Liver (tissue), 9 donors: Measurements from ENCODE around the gene PPP1R14D. TPM values are rescaled to one million over a fixed set of nuclear protein-coding genes. Genes with fewer than 3 reads are reported as not detected.

Experiments used
- DNase-seq: peaks from one replicate; pipeline ENCODE4 v3.0.0-alpha.2; 2017; ENCODE audit warnings: low spot score
- H3K27ac ChIP-seq, 2 donors: one replicate each; pipeline ENCODE4 v1.7.0; 2013; ENCODE audit warnings: inconsistent platforms in 2 of 2, low read length in 2 of 2, control low read depth in 1 of 2, low read depth in 1 of 2, mild to moderate bottlenecking in 1 of 2
- H3K27me3 ChIP-seq, 4 donors: one replicate each; pipeline versions ENCODE4 v1.6.1 to v1.7.0; 2013; ENCODE audit warnings: low read length in 3 of 4, inconsistent platforms in 1 of 4, mild to moderate bottlenecking in 1 of 4, moderate library complexity in 1 of 4; ENCODE audit not compliant: control insufficient read depth in 4 of 4, insufficient read depth in 4 of 4
- H3K36me3 ChIP-seq, 4 donors: one replicate each; pipeline versions ENCODE4 v1.6.1 to v1.7.0; 2013; ENCODE audit warnings: low read length in 3 of 4, mild to moderate bottlenecking in 3 of 4, low read depth in 1 of 4, moderate library complexity in 1 of 4; ENCODE audit not compliant: control insufficient read depth in 4 of 4, insufficient read depth in 3 of 4
- H3K4me1 ChIP-seq, 4 donors: one replicate each; pipeline versions ENCODE4 v1.6.1 to v1.7.0; 2013; ENCODE audit warnings: low read length in 3 of 4, mild to moderate bottlenecking in 3 of 4, moderate library complexity in 1 of 4; ENCODE audit not compliant: control insufficient read depth in 4 of 4, insufficient read depth in 4 of 4
- H3K4me3 ChIP-seq, 3 donors: one replicate each; pipeline versions ENCODE4 v1.6.1 to v1.7.0; 2013; ENCODE audit warnings: low read length in 3 of 3, control low read depth in 1 of 3, low read depth in 1 of 3, mild to moderate bottlenecking in 1 of 3
- H3K9ac ChIP-seq, 2 donors: one replicate each; pipeline ENCODE4 v1.7.0; 2013; ENCODE audit warnings: low read length in 2 of 2, mild to moderate bottlenecking in 2 of 2, moderate library complexity in 2 of 2, control low read depth in 1 of 2, low read depth in 1 of 2
- H3K9me3 ChIP-seq, 4 donors: one replicate each; pipeline versions ENCODE4 v1.6.1 to v1.7.0; 2013; ENCODE audit warnings: low read length in 3 of 4; ENCODE audit not compliant: control insufficient read depth in 4 of 4
- ATF3 ChIP-seq: IDR thresholded peaks from 2 replicates; pipeline ENCODE4 v1.6.1; 2016; ENCODE audit warnings: antibody characterized with exemption
- CTCF ChIP-seq: fragments of 150-350 bp; IDR thresholded peaks from 2 replicates; pipeline ENCODE4 v1.5.1; 2017; ENCODE audit warnings: improper control_type of control experiment, low read depth, low read length; ENCODE audit not compliant: missing input control
- FOXA1 ChIP-seq: IDR thresholded peaks from 2 replicates; pipeline ENCODE4 v1.6.1; 2016; ENCODE audit warnings: antibody characterized with exemption
- FOXA2 ChIP-seq: IDR thresholded peaks from 2 replicates; pipeline ENCODE4 v1.6.1; 2016; ENCODE audit warnings: antibody characterized with exemption
- GABPA ChIP-seq, 2 donors: IDR thresholded peaks in 1 of 2; conservative IDR thresholded peaks in 1 of 2; 2 replicates each; pipeline ENCODE4 v1.6.1; 2016; ENCODE audit warnings: antibody characterized with exemption in 2 of 2, mild to moderate bottlenecking in 1 of 2, moderate library complexity in 1 of 2
- HNF4A ChIP-seq, 2 donors: conservative IDR thresholded peaks; 2 replicates each; pipeline ENCODE4 v1.6.1; 2016; ENCODE audit warnings: antibody characterized with exemption in 2 of 2, mild to moderate bottlenecking in 2 of 2
- HNF4G ChIP-seq: IDR thresholded peaks from 2 replicates; pipeline ENCODE4 v1.6.1; 2016; ENCODE audit warnings: antibody characterized with exemption
- JUND ChIP-seq, 2 donors: IDR thresholded peaks; 2 replicates each; pipeline ENCODE4 v1.6.1; 2016; ENCODE audit warnings: antibody characterized with exemption in 2 of 2
- MAX ChIP-seq: IDR thresholded peaks from 2 replicates; pipeline ENCODE4 v1.6.1; 2016; ENCODE audit warnings: antibody characterized with exemption
- NR2F2 ChIP-seq: IDR thresholded peaks from 2 replicates; pipeline ENCODE4 v1.6.1; 2016; ENCODE audit warnings: antibody characterized with exemption
- RAD21 ChIP-seq, 2 donors: IDR thresholded peaks; 2 replicates each; pipeline ENCODE4 v1.6.1; 2016; ENCODE audit warnings: antibody characterized with exemption in 2 of 2, mild to moderate bottlenecking in 2 of 2
- REST ChIP-seq: IDR thresholded peaks from 2 replicates; pipeline ENCODE4 v1.6.1; 2016; ENCODE audit warnings: antibody characterized with exemption, mild to moderate bottlenecking
- RXRA ChIP-seq, 2 donors: IDR thresholded peaks; 2 replicates each; pipeline ENCODE4 v1.6.1; 2017 to 2018; ENCODE audit warnings: antibody characterized with exemption in 2 of 2, mild to moderate bottlenecking in 1 of 2
- SP1 ChIP-seq: IDR thresholded peaks from 2 replicates; pipeline ENCODE4 v1.6.1; 2018; ENCODE audit warnings: antibody characterized with exemption, mild to moderate bottlenecking
- TAF1 ChIP-seq: conservative IDR thresholded peaks from 2 replicates; pipeline ENCODE4 v1.6.1; 2016; ENCODE audit warnings: antibody characterized with exemption, mild to moderate bottlenecking
- YY1 ChIP-seq: IDR thresholded peaks from 2 replicates; pipeline ENCODE4 v1.6.1; 2016; ENCODE audit warnings: antibody characterized with exemption, mild to moderate bottlenecking
- ZBTB33 ChIP-seq: IDR thresholded peaks from 2 replicates; pipeline ENCODE4 v1.6.1; 2016; ENCODE audit warnings: antibody characterized with exemption
- WGBS: extraction: QIAGEN DNeasy Blood & Tissue Kit; methylation state at CpG from one replicate; pipeline ENCODE4 v1.1.7; 2013; 5-methylcytosine and 5-hydroxymethylcytosine counted together
- polyA plus RNA-seq, 2 donors: library from polyadenylated mRNA; stranded (reverse) in 1 of 2; unstranded in 1 of 2; fragments of 200-250 nt in 1 of 2; fragments of >200 nt in 1 of 2; fragmentation: Nextera tagmentation in 1 of 2; extraction: Ambion mirVana in 1 of 2; gene quantifications; one replicate each; pipeline versions ENCODE4 v1.2.1 to v1.2.3, GENCODE V29; 2013 to 2015
- total RNA-seq, 2 donors: library from RNA; depleted of rRNA; stranded (reverse); fragments of >200 nt; gene quantifications; one replicate each; pipeline ENCODE4 v1.2.3, GENCODE V29; 2014
- donor health status: healthy.
- donor health status: healthy.
- donor health status: healthy.
- donor health status: healthy.
- donor health status: healthy.

Gene PPP1R14D
- total and polyA plus RNA-seq, 4 donors: not detected

- no peak for TF ChIP-seq ZBTB33
- no peak for TF ChIP-seq HNF4A (conservative IDR thresholded peaks at IDR 0.05)
These were observed 29.0 kb downstream of the PPP1R14D start (continued) for GRCh38 chr15:40799523-40799922.

- Histone ChIP-seq H3K4me1 (peaks cover 10 to 15% (median 13%) of the 10 kb centered on the region in 4 donors), H3K27ac (peak overlapping the region in 1 of 2 donors; percentile 28), H3K36me3 (peaks cover 0 to 5% (median 0%) of the 10 kb centered on the region in 4 donors), H3K9ac (no peak overlapping the region), H3K4me3 (no peak overlapping the region), H3K9me3 (no peaks in the 10 kb centered on the region), H3K27me3 (no peaks in the 10 kb centered on the region)
- 95% methylated on average over 5 of the region's 5 CpGs for WGBS
- no peak for TF ChIP-seq ATF3
- TF ChIP-seq GABPA (IDR thresholded peaks at IDR 0.05 in 1 of 2, conservative IDR thresholded peaks at IDR 0.05 in 1 of 2): no peak
- no peak for TF ChIP-seq ZBTB33
- TF ChIP-seq FOXA2: no peak
- no peak for TF ChIP-seq HNF4G
- no peak for TF ChIP-seq FOXA1
- TF ChIP-seq TAF1: no peak
- no peak for TF ChIP-seq JUND (IDR thresholded peaks at IDR 0.05)
- TF ChIP-seq SP1: no peak
- TF ChIP-seq YY1: no peak
- no peak for TF ChIP-seq RAD21 (IDR thresholded peaks at IDR 0.05)
- TF ChIP-seq MAX: no peak
- TF ChIP-seq NR2F2: no peak
- DNase-seq: no peak
These were observed 32.0 kb downstream of the PPP1R14D start for GRCh38 chr15:40796512-40796911.

- peaks cover 10 to 12% (median 11%) of the 10 kb centered on the region in 4 donors for H3K4me1 ChIP-seq
- no peak for TF ChIP-seq FOXA2
- TF ChIP-seq JUND (IDR thresholded peaks at IDR 0.05): no peak
- no peak for TF ChIP-seq ATF3
- no peak for TF ChIP-seq RAD21 (IDR thresholded peaks at IDR 0.05)
- no peak for TF ChIP-seq YY1
- TF ChIP-seq HNF4A (conservative IDR thresholded peaks at IDR 0.05): no peak
- no peak for TF ChIP-seq HNF4G
- no peak for TF ChIP-seq NR2F2
- no peak for TF ChIP-seq RXRA (IDR thresholded peaks at IDR 0.05)
- no peak for TF ChIP-seq MAX
- no peak for TF ChIP-seq REST
- no peak for TF ChIP-seq GABPA (IDR thresholded peaks at IDR 0.05 in 1 of 2, conservative IDR thresholded peaks at IDR 0.05 in 1 of 2)
- no peak for TF ChIP-seq TAF1
- no peak for TF ChIP-seq SP1
- TF ChIP-seq CTCF: no peak
- no peak overlapping the region for H3K4me3 ChIP-seq
- no peak overlapping the region for H3K9ac ChIP-seq
- H3K27me3 ChIP-seq: no peaks in the 10 kb centered on the region
- DNase-seq: no peak
- no peak overlapping the region for H3K27ac ChIP-seq
- WGBS: 85% methylated on average over 2 of the region's 2 CpGs
- H3K36me3 ChIP-seq: peaks cover 0 to 5% (median under 1%) of the 10 kb centered on the region in 4 donors
- H3K9me3 ChIP-seq: no peaks in the 10 kb centered on the region
These were observed 32.5 kb downstream of the PPP1R14D start for GRCh38 chr15:40796041-40796440.
